WERI-Rb-1 (cell line): Measurements from ENCODE around the gene DDX25.

Experiments
- DNase-seq: peaks from one replicate; pipeline ENCODE4 v3.0.0-alpha.2; 2020
- H3K27ac ChIP-seq: fragments of 250-450 bp; sonication (Bioruptor Pico); 2 replicates; pipeline ENCODE4 v1.5.1; 2020; ENCODE audit warnings: mild to moderate bottlenecking, moderate library complexity
- H3K27me3 ChIP-seq: fragments of 250-450 bp; sonication (Bioruptor Pico); 2 replicates; pipeline ENCODE4 v1.5.1; 2021; ENCODE audit warnings: mild to moderate bottlenecking, low read depth, moderate library complexity; ENCODE audit not compliant: insufficient read depth, severe bottlenecking
- H3K36me3 ChIP-seq: fragments of 250-450 bp; sonication (Bioruptor Pico); 2 replicates; pipeline ENCODE4 v1.5.1; 2020; ENCODE audit warnings: mild to moderate bottlenecking, moderate library complexity
- H3K4me3 ChIP-seq: 2 replicates; pipeline ENCODE4 v1.5.1; 2011; ENCODE audit warnings: low read depth, mild to moderate bottlenecking, control low read depth, low read length
- H3K9me3 ChIP-seq: fragments of 250-450 bp; sonication (Bioruptor Pico); 2 replicates; pipeline ENCODE4 v1.5.1; 2021; ENCODE audit warnings: mild to moderate bottlenecking, moderate library complexity; ENCODE audit not compliant: severe bottlenecking
- CTCF ChIP-seq: IDR thresholded peaks from 2 replicates; pipeline ENCODE4 v1.5.1; 2011; ENCODE audit warnings: low read depth, mild to moderate bottlenecking, control low read depth, inconsistent platforms, low read length

Gene DDX25

GRCh38 chr11:125916683-125917347 is 12.5 kb downstream of the DDX25 start:
- no peak overlapping the region for H3K4me3 ChIP-seq
- H3K27me3 ChIP-seq, result no peaks in the 10 kb centered on the region
- no peaks in the 10 kb centered on the region for H3K9me3 ChIP-seq
- TF ChIP-seq CTCF, result no peak
- H3K27ac ChIP-seq, result no peak overlapping the region
- H3K36me3 ChIP-seq, result no peaks in the 10 kb centered on the region
- no peak for DNase-seq

- TF ChIP-seq CTCF, result no peak
- H3K27me3 ChIP-seq, result no peaks in the 10 kb centered on the region
- H3K27ac ChIP-seq, result no peak overlapping the region
- no peaks in the 10 kb centered on the region for H3K36me3 ChIP-seq
- H3K4me3 ChIP-seq, result no peak overlapping the region
- no peaks in the 10 kb centered on the region for H3K9me3 ChIP-seq
- DNase-seq, result no peak
Measured at GRCh38 chr11:125918140-125918840, 14.0 kb downstream of the DDX25 start.

- no peaks in the 10 kb centered on the region for H3K9me3 ChIP-seq
- TF ChIP-seq CTCF, result no peak
- DNase-seq, result no peak
- H3K4me3 ChIP-seq, result no peak overlapping the region
- no peak overlapping the region for H3K27ac ChIP-seq
- H3K36me3 ChIP-seq, result no peaks in the 10 kb centered on the region
- no peaks in the 10 kb centered on the region for H3K27me3 ChIP-seq
Measured at GRCh38 chr11:125921042-125921441, 16.7 kb downstream of the DDX25 start.

GRCh38 chr11:125922156-125922555 is 17.8 kb downstream of the DDX25 start:
- H3K27ac ChIP-seq, result no peak overlapping the region
- no peak overlapping the region for H3K4me3 ChIP-seq
- no peak for TF ChIP-seq CTCF
- H3K27me3 ChIP-seq, result no peaks in the 10 kb centered on the region
- H3K9me3 ChIP-seq, result no peaks in the 10 kb centered on the region
- DNase-seq, result no peak
- H3K36me3 ChIP-seq, result no peaks in the 10 kb centered on the region

- Histone ChIP-seq H3K9me3 (no peaks in the 10 kb centered on the region), H3K27ac (no peak overlapping the region), H3K4me3 (no peak overlapping the region), H3K36me3 (no peaks in the 10 kb centered on the region), H3K27me3 (no peaks in the 10 kb centered on the region)
- peak; percentile 73 for DNase-seq
- peak; percentile 79 for TF ChIP-seq CTCF
Measured at GRCh38 chr11:125923012-125923579, 18.8 kb downstream of the DDX25 start.
